ENCODE data around the gene PHF11.

PHF11 gene

GRCh38 chr13:49545661-49546060, 49.9 kb downstream of the PHF11 start:
- no peak for TF ChIP-seq CTCF (IDR thresholded peaks at IDR 0.05; ENCODE audit: low read depth, low read length)
- H3K4me3 ChIP-seq (ENCODE audit: low read depth, low read length): no peak overlapping the region

DNA sequence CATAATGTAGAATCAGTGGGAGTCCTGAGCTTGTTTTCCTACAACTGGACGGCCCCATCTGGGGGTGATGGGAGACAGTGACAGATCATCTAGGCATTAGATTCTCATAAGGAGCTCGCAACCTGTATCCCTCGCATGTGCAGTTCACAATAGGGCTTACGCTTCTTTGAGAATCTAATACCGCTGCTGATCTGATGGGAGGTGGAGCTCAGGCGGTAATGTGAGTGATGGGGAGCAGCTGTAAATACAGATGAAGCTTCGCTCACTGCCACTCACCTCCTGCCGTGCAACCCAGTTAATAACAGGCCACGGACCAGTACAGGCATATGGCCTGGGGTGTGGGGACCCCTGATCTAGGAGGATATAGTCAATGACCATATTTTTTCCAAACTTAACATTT, 50.8 kb downstream of the PHF11 start:
- H3K4me3 ChIP-seq (ENCODE audit: low read depth, low read length): no peak overlapping the region
- no peak for TF ChIP-seq CTCF (IDR thresholded peaks at IDR 0.05; ENCODE audit: low read depth, low read length)

DNA sequence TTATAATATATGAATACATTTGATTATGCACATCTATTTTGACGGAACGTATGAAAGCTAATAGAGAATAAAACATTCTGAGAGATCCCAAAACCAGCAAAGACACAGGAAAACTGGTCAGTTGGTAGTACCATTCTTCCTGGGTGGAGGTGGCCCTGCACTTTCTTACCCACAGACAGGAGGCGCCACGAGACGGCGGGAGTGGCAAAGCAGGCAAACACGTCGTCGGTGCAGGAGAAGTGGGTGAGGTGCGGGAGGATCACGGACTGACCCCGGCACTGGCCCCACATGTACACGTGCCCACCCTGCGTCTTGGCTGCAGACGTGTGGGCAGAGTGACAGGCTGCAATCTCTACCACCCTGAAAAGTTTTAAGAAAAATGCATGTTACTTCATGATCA, 53.5 kb downstream of the PHF11 start:
- no peak for TF ChIP-seq CTCF (IDR thresholded peaks at IDR 0.05; ENCODE audit: low read depth, low read length)
- no peak overlapping the region for H3K4me3 ChIP-seq (ENCODE audit: low read depth, low read length)

DNA sequence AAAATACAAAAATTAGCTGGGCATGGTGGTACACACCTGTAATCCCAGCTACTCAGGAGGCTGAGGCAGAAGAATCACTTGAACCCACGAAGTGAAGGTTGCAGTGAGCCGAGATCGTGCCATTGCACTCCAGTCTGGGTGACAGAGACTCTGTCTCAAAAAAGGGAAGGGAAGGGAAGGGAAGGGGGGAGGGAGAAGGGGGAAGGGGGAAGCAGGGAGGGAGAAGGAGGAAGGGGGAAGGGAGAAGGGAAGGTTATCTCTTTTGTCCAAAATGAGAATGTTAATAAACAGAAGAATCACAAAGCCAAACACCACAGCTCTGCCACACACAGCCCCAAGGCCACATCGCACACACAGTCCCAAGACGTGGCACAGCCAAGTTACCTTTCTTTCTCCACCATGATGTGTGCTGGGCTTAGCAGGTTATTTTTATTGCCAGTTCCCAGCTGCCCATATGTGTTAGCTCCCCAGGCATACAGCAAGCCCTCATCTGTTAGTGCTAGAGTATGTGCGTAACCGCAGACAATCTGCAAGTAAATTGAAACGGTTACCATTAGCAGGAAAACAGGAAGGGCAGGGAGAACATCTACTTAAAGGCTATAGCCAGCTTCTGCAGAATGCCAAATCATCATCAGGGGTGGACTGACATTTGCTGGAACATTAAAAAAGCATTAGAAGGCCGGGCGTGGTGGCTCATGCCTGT, 55.3 kb downstream of the PHF11 start:
- H3K4me3 ChIP-seq (ENCODE audit: low read depth, low read length): no peak overlapping the region
- no peak for TF ChIP-seq CTCF (IDR thresholded peaks at IDR 0.05; ENCODE audit: low read depth, low read length)

DNA sequence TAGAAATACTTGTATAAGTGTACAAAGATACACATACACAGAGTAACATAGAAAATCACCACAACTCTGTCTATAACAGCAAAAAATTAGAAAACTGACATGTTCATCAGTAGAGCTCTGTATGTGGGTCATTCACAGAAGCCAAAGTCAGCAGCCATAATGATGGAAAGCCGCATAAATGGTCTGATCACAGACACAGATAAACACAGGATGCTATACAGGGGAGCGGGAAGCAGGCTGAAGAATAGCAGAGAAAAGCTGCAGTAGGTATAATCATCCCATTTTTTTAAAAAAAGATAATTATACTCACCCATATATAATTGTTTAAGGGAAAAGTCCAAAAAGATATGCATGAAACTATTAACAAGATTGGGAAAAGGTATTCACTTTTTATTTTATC, 58.1 kb downstream of the PHF11 start:
- TF ChIP-seq CTCF (IDR thresholded peaks at IDR 0.05; ENCODE audit: low read depth, low read length): no peak
- no peak overlapping the region for H3K4me3 ChIP-seq (ENCODE audit: low read depth, low read length)

DNA sequence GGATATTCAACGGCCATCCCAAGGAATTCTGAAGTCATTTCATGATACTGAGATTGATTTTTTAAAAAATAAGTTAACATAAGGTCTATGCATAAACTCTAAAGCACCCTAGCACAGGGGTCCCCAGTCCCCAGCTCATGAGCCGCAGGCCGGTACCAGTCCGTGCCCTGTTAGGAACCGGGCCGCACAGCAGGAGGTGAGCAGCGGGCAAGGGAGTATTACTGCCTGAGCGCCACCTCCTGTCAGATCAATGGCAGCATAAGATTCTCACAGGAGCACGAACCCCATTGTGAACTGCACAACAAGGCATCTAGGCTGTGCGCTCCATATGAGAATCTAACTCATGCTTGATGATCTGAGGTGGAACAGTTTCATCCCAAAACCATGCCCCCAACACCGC, 58.6 kb downstream of the PHF11 start:
- H3K4me3 ChIP-seq (ENCODE audit: low read depth, low read length): no peak overlapping the region
- TF ChIP-seq CTCF (IDR thresholded peaks at IDR 0.05; ENCODE audit: low read depth, low read length): no peak

DNA sequence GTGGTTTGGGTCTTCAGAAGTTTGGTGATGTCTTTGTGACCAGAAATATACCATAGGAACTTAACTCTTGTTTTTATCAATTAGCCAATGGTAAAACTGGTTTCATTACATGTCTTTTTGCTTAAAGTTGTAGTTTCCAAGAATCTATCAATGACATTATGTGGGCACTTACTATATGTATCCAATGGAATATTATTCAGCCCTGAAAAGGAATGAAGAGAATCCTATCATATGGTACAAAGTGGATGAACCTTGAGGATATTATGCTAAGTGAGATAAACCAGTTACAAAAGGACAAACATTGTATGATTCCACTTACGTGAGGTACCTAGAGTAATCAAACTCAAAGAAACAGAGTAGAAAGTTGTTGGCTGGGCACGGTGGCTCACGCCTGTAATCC, 63.3 kb downstream of the PHF11 start:
- no peak for TF ChIP-seq CTCF (IDR thresholded peaks at IDR 0.05; ENCODE audit: low read depth, low read length)
- no peak overlapping the region for H3K4me3 ChIP-seq (ENCODE audit: low read depth, low read length)

All from WI38 (cell line).